Activated naive CD4-positive, alpha-beta T cell treated with anti-CD3 and anti-CD28 coated beads for 36 hours (primary cell): ENCODE data around the gene NEMP2. TPM values are rescaled to one million over a fixed set of nuclear protein-coding genes. Genes with fewer than 3 reads are reported as not detected.
A peak's percentile ranks its signal among the peaks of the same experiment; 100 is the strongest.

ENCODE experiments used
- CTCF ChIA-PET: fragments of 350-600 bp; sonication (Branson Sonifier 250); formaldehyde crosslinking; loops from one replicate; lab custom pipeline; 2021; ENCODE audit warnings: antibody characterized with exemption; lab: Charles Lee
- DNase-seq: peaks from one replicate; pipeline ENCODE4 v3.0.0-alpha.2; 2020
- H3K27ac Mint-ChIP-seq: one replicate; pipeline ENCODE4 v1.8.0; 2021; ENCODE audit warnings: mild to moderate bottlenecking, mixed read lengths
- H3K27me3 Mint-ChIP-seq: one replicate; pipeline ENCODE4 v1.8.0; 2021; ENCODE audit warnings: low read depth, mixed read lengths
- H3K36me3 Mint-ChIP-seq: one replicate; pipeline ENCODE4 v1.8.0; 2021; ENCODE audit warnings: low read depth, mixed read lengths
- H3K4me1 Mint-ChIP-seq: one replicate; pipeline ENCODE4 v1.8.0; 2021; ENCODE audit warnings: low read depth, mixed read lengths
- H3K4me3 Mint-ChIP-seq: one replicate; pipeline ENCODE4 v1.8.0; 2021; ENCODE audit warnings: mild to moderate bottlenecking, moderate library complexity, mixed read lengths
- H3K9me3 Mint-ChIP-seq: one replicate; pipeline ENCODE4 v1.8.0; 2021; ENCODE audit warnings: mixed read lengths
- intact Hi-C: fragments of 100-400 bp; cut with micrococcal nuclease; formaldehyde crosslinking; loops from one replicate; pipeline ENCODE4 v1.15.1; 2023
- total RNA-seq, 2 experiments: library from RNA; stranded (reverse); gene quantifications; one replicate each; pipeline ENCODE4 v1.2.3, GENCODE V29; 2021

The NEMP2 gene, protein sequence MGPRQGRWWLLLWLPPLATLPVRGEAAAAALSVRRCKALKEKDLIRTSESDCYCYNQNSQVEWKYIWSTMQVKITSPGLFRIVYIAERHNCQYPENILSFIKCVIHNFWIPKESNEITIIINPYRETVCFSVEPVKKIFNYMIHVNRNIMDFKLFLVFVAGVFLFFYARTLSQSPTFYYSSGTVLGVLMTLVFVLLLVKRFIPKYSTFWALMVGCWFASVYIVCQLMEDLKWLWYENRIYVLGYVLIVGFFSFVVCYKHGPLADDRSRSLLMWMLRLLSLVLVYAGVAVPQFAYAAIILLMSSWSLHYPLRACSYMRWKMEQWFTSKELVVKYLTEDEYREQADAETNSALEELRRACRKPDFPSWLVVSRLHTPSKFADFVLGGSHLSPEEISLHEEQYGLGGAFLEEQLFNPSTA
- total RNA-seq = 10 to 100 TPM; 32.9 to 34.2 TPM

GRCh38 chr2:190534310-190535120 lies at the start of gene NEMP2:
Gene NEMP2, minus strand, starts transcription at chr2:190534722. Its CDS starts 67 bp downstream, at chr2:190534655.
- Mint-ChIP-seq H3K27me3 (no peaks in the 10 kb centered on the region), H3K9me3 (peaks cover 28% of the 10 kb centered on the region), H3K4me3 (peak within 1 kb of the TSS; percentile 96), H3K4me1 (peaks cover 51% of the 10 kb centered on the region), H3K36me3 (peaks cover 43% of the 10 kb centered on the region), H3K27ac (peak within 1 kb of the TSS; percentile 100)
- intact Hi-C loops = loop anchor here (1.0 to 10.0 kb wide), 15 partner anchors 127 to 1230 kb away; partner anchors contain the start of genes ASNSD1, GLS, NABP1 and ORMDL1
- DNase-seq = peak; percentile 82
- CTCF ChIA-PET = interaction anchor here (1.0 kb wide), 1 partner anchor 42 kb away, joined by 3 read pairs; no protein-coding TSS in a partner anchor

GRCh38 chr2:190583507-190584337 lies 49.2 kb upstream of the NEMP2 start:
- no peaks in the 10 kb centered on the region for H3K9me3 Mint-ChIP-seq
- H3K4me1 Mint-ChIP-seq = peaks cover 6% of the 10 kb centered on the region
- no peaks in the 10 kb centered on the region for H3K36me3 Mint-ChIP-seq
- no peaks in the 10 kb centered on the region for H3K27me3 Mint-ChIP-seq
- H3K4me3 Mint-ChIP-seq = no peak overlapping the region
- no peak overlapping the region for H3K27ac Mint-ChIP-seq
- intact Hi-C loops = no loop called here
- CTCF ChIA-PET = no interaction called here
- no peak for DNase-seq

DNA sequence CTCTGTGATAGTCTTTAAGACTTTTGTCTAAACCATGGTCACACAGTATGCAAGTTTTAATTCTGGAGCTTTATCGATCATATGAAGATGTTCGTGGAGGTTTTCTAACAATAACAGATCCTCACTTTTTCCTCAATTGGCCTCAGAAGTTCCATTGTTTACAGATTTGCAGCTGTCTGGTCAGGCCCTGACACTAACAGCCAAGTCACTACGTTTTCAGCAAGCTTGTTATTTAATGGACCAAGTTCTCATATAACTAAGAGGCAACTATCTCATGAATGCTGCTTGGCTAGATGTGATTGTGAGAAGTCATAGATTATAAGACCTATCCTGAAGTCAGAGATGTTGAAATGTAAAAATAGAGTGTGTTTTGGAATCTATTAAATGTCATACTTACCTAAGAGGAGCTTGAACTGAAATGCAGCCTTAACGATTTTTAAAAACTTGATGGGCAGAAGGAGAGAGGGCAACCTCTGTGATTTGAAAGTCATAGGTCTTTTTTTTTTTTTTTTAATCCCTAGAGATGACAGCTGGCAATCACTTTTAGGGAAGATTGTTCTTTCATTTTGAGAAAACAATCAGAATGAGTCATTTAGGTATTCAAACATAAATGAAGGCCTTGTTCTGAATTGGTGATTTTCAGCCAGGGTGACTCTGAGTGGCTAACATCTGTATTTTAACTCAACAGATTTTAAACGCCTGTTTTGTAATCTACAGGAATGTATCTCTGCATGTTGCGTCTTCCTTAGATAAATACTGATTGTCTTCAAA lies 48.4 kb upstream of the NEMP2 start:
- H3K4me3 Mint-ChIP-seq = no peak overlapping the region
- H3K4me1 Mint-ChIP-seq = peaks cover 13% of the 10 kb centered on the region
- no peak for DNase-seq
- no peaks in the 10 kb centered on the region for H3K9me3 Mint-ChIP-seq
- no peak overlapping the region for H3K27ac Mint-ChIP-seq
- H3K27me3 Mint-ChIP-seq = no peaks in the 10 kb centered on the region
- CTCF ChIA-PET = interaction anchor here (0.6 to 0.9 kb wide), 2 partner anchors 268 to 467 kb away, joined by 3 to 4 read pairs; no protein-coding TSS in a partner anchor
- intact Hi-C loops = no loop called here
- no peaks in the 10 kb centered on the region for H3K36me3 Mint-ChIP-seq

DNA sequence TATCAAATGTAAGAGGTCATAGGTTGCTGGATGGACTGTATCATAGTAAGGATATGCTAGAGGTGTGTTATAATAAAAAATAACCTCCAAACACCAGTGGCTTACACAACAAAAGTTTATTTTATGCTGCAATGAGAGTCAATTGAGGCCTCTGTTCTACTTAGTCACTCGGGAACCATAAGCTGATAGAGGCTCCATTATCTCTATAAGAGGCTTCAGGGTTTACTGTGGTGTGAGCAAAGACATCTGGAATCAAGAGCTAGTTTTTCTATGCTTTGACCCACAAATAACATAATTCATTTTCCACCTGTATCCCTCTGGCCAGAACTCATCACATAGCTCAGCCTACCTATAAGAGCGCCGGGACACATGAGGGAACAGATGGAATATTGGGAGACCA lies 47.5 kb upstream of the NEMP2 start:
- H3K4me3 Mint-ChIP-seq = no peak overlapping the region

GRCh38 chr2:190579915-190580846 lies 45.7 kb upstream of the NEMP2 start:
- no peaks in the 10 kb centered on the region for H3K36me3 Mint-ChIP-seq
- no peak for DNase-seq
- H3K4me3 Mint-ChIP-seq = no peak overlapping the region
- CTCF ChIA-PET = interaction anchor here (0.7 kb wide), 1 partner anchor 11 kb away, joined by 3 read pairs; no protein-coding TSS in a partner anchor
- H3K27ac Mint-ChIP-seq = no peak overlapping the region
- intact Hi-C loops = no loop called here
- H3K27me3 Mint-ChIP-seq = no peaks in the 10 kb centered on the region
- H3K4me1 Mint-ChIP-seq = peaks cover 22% of the 10 kb centered on the region
- no peaks in the 10 kb centered on the region for H3K9me3 Mint-ChIP-seq

More for the DNA sequence above, 47.5 kb upstream of the NEMP2 start:
- no peaks in the 10 kb centered on the region for H3K36me3 Mint-ChIP-seq
- no peak overlapping the region for H3K27ac Mint-ChIP-seq
- CTCF ChIA-PET = interaction anchor here (0.9 kb wide), 1 partner anchor 269 kb away, joined by 3 read pairs; no protein-coding TSS in a partner anchor
- H3K27me3 Mint-ChIP-seq = no peaks in the 10 kb centered on the region
- DNase-seq = no peak
- intact Hi-C loops = no loop called here
- no peaks in the 10 kb centered on the region for H3K9me3 Mint-ChIP-seq
- peaks cover 14% of the 10 kb centered on the region for H3K4me1 Mint-ChIP-seq

DNA sequence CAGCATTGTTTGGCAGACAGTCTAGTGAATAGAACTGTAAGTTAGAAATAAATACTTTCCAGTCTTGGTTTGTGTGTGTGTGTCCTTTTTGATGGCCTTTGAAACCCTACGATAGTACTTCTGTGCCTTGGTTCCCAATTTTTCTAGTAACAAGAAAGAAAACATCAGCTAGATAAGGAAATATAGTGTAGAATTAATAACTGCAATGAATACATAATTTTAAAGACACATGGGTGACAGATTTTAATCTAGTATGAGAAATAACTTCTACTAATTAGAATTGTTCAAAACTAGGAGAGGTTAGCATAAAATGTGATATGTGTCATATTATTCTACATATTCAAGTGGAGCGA lies 44.5 kb upstream of the NEMP2 start:
- Mint-ChIP-seq H3K27ac (no peak overlapping the region), H3K4me1 (peaks cover 28% of the 10 kb centered on the region), H3K4me3 (no peak overlapping the region), H3K36me3 (no peaks in the 10 kb centered on the region), H3K27me3 (no peaks in the 10 kb centered on the region), H3K9me3 (no peaks in the 10 kb centered on the region)
- CTCF ChIA-PET = interaction anchor here (0.6 to 0.9 kb wide), 2 partner anchors 219 to 526 kb away, joined by 3 to 4 read pairs; no protein-coding TSS in a partner anchor
- no peak for DNase-seq
- intact Hi-C loops = no loop called here

DNA sequence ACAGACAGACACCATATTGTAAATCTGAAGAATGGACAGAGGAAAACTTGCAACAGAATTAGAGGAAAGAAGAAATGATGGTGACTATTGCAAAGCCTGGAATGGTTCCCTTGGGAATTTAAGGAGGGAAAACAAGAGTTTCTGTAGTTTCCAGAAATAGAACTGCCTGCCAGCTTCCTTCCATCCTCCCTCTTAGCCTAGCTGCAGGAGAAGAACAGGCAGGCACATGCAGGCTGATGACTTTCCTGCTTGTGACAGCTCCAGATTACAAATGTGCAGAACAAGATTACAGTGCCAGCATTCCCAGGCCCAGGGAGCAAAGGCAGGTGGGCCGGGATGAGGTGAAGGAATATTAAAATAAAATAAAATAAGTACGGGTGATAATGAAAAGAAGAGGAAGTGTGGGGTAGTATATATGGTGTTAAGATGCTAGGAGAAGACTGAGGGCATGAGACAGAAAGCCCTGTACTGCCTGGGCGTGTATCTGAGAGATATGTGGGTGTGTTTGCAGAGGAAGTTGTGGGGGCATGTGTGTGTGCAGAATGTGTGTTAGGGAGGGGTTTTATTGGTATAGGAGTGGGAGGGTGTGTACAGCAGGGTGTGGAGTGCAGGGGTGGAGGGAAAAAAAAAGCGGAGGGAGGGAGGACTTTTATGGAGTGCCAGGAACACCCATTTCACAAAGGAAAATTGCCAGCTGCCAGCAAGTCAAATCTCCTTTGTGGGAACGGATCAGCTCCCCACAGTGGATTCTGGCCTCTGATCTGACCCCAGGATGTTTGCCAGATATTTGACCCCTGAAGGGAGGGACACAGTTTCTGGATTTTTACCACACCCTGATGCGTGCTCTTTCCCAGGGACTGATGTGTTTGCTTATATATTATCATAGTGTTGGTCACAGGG lies 43.9 kb upstream of the NEMP2 start:
- Mint-ChIP-seq H3K27me3 (no peaks in the 10 kb centered on the region), H3K27ac (no peak overlapping the region), H3K4me3 (no peak overlapping the region), H3K9me3 (no peaks in the 10 kb centered on the region), H3K4me1 (peaks cover 26% of the 10 kb centered on the region), H3K36me3 (no peaks in the 10 kb centered on the region)
- no peak for DNase-seq
- CTCF ChIA-PET = interaction anchor here (0.6 to 0.9 kb wide), 2 partner anchors 219 to 526 kb away, joined by 3 to 4 read pairs; no protein-coding TSS in a partner anchor
- intact Hi-C loops = no loop called here

DNA sequence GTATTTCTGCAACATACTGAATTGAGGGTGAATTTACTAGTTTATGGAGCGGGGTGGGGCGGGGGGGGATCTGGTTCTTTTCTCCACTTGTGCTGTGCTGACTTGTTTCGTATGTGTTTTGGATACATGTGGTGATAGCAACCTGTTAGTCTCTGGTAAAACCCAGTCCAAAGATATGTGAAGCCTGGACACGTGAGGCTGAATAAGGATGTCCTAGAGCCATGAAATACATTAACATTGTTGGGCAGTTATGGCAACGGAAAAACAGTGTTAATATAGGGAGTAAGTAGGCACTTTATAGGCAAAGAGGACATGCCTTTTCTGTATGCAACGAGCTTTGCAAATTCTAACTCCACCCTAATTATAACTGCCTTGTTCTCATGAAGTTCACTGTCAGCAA lies 42.1 kb upstream of the NEMP2 start:
- no peaks in the 10 kb centered on the region for H3K9me3 Mint-ChIP-seq
- H3K27ac Mint-ChIP-seq = no peak overlapping the region
- H3K36me3 Mint-ChIP-seq = no peaks in the 10 kb centered on the region
- intact Hi-C loops = no loop called here
- peaks cover 30% of the 10 kb centered on the region for H3K4me1 Mint-ChIP-seq
- H3K4me3 Mint-ChIP-seq = no peak overlapping the region
- CTCF ChIA-PET = interaction anchor here (0.5 to 1.5 kb wide), 3 partner anchors 15 to 790 kb away, joined by 3 read pairs; no protein-coding TSS in a partner anchor
- DNase-seq = no peak
- H3K27me3 Mint-ChIP-seq = no peaks in the 10 kb centered on the region

- Mint-ChIP-seq H3K36me3 (no peaks in the 10 kb centered on the region), H3K9me3 (no peaks in the 10 kb centered on the region), H3K27ac (no peak overlapping the region), H3K4me3 (no peak overlapping the region), H3K27me3 (no peaks in the 10 kb centered on the region), H3K4me1 (peaks cover 33% of the 10 kb centered on the region)
- intact Hi-C loops = no loop called here
- CTCF ChIA-PET = interaction anchor here (1.1 kb wide), 1 partner anchor 39 kb away, joined by 3 read pairs; no protein-coding TSS in a partner anchor
- DNase-seq = no peak
These were observed 40.7 kb upstream of the NEMP2 start for GRCh38 chr2:190575263-190575662.

DNA sequence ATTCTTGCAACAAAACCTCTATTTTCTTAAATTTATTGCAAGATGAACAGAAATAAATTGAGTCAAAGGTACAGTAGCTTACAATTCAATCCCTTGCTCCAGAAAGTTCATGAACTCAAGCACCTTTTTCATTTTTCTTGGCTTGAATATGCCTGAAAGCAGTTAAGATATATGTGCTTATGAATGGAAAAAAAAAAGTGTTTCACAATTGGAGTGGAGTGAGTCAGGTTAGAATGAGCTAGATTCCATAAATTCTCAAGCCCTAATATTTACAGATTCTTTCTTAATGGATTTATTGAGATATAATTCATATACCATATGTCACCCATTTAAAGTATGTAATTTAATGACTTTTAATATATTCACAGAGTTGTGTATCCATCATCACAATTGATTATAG lies 39.6 kb upstream of the NEMP2 start:
- CTCF ChIA-PET = interaction anchor here (0.7 kb wide), 1 partner anchor 100 kb away, joined by 3 read pairs; no protein-coding TSS in a partner anchor
- no peak for DNase-seq
- Mint-ChIP-seq H3K9me3 (no peaks in the 10 kb centered on the region), H3K27me3 (no peaks in the 10 kb centered on the region), H3K4me1 (peaks cover 37% of the 10 kb centered on the region), H3K27ac (no peak overlapping the region), H3K4me3 (no peak overlapping the region), H3K36me3 (no peaks in the 10 kb centered on the region)
- intact Hi-C loops = no loop called here
